SIG-M5 (cell line): Measurements from ENCODE around the gene MOV10.
"Not testable (repeated sequence)": the region's sequence is repeated elsewhere in the genome, so short reads cannot be mapped to it uniquely, and the experiment has no call there.

Experiments
- DNase-seq: peaks from one replicate; lab custom pipeline; 2025; lab: John Stamatoyannopoulos, UW

MOV10 gene

GRCh38 chr1:112674440-112674985 is at the start of gene MOV10:
TSS of gene MOV10 (plus strand) at chr1:112674659. CDS start at chr1:112674913, 254 bp downstream.
- no peak for DNase-seq

- DNase-seq = no peak
Measured at GRCh38 chr1:112625696-112626095, 48.8 kb upstream of the MOV10 start.

- DNase-seq = no peak
Measured at GRCh38 chr1:112626193-112626592, 48.3 kb upstream of the MOV10 start.

DNA sequence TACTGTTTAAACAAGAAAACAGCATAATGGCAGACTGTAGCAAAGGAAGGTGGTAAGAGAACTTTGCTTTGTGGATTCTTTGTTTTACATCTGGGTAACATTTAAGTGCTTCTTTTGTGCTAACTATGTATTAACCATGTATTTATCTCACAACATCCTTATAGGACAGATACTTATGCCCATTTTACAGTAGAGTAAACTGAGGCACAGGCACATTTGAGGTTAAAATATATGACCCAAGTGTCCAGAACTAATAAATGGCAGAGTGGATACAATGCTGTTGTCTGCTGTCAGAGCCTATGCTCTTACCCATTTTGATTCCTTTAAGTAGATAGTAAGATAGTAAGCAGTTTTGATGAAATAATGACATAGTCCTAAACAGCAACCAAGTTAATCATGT is 47.6 kb upstream of the MOV10 start:
- DNase-seq = no peak

DNA sequence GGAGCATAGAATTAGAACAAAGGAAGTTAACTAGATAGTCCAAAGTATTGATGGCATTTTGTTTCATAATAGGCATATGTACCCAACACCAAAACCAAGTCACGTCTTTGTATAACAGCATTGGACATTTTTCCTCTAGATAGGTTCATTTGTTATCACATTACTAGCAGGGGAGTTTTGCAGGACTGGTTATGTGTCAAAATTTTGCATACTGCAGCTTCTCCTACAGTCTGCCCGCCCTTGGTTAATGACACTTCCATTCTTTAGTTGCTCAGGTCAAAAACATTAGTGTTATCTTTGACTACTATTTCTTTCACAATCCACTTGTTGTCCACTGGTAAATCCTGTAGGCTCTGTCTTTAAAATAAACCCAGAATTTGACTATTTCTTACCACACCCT is 45.9 kb upstream of the MOV10 start:
- no peak for DNase-seq

- DNase-seq = no peak
Measured at GRCh38 chr1:112629256-112629655, 45.2 kb upstream of the MOV10 start.

DNA sequence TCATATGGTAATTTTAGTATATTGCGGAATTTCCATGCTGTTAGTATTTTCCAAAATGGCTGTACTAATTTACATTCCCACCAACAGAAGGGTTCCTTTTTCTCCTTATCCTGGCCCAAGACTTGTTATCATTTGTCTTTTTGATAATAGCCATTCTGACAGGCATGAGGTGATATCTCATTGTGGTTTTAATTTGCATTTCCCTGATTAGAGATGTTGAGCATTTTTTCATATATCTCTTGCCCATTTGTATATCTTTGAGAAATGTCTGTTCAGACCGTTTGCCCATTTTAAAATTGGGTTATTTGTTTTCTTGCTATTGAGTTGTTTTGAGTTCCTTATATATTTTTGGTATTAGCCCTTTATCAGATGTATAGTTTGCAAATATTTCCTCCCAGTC is 40.8 kb upstream of the MOV10 start:
- no peak for DNase-seq

GRCh38 chr1:112634367-112634766 is 40.1 kb upstream of the MOV10 start:
- DNase-seq = no peak

- DNase-seq = no peak
Measured at GRCh38 chr1:112636056-112636455, 38.4 kb upstream of the MOV10 start.

DNA sequence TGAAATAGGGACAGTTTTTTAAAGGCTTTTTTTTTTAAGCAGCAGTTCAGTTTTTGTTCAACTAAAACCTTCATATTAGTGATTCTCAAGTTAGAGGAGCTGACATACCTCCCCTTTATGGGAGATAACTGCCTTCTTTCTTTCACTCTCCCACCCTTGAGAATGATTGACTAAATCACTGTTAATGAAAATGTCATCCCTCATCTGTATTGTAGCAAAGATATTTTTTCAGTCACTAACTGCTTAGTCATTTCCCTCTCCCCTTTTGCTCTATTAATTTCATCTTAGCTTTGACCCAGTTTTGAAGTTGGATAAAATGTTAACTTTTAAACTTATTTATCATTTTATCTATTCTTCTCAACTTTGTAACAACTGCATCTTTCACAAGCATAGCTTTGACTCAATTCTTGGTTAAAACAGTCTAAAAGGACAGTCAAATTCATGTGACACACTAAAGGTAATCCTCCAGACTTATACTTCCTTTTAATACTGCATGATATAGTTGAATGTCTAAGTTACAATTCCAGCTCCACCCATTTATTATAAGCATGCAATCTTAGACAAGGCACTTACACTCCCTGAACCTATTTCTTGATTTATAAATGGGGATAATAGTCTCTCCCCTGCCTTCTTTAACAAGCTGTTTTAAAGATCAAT is 37.7 kb upstream of the MOV10 start:
- no peak for DNase-seq

- no peak for DNase-seq
Measured at GRCh38 chr1:112637254-112638109, 37.0 kb upstream of the MOV10 start.

- DNase-seq = no peak
Measured at GRCh38 chr1:112638110-112638428, 36.4 kb upstream of the MOV10 start.

GRCh38 chr1:112640437-112640836 is 34.0 kb upstream of the MOV10 start:
- DNase-seq = not testable (repeated sequence)

DNA sequence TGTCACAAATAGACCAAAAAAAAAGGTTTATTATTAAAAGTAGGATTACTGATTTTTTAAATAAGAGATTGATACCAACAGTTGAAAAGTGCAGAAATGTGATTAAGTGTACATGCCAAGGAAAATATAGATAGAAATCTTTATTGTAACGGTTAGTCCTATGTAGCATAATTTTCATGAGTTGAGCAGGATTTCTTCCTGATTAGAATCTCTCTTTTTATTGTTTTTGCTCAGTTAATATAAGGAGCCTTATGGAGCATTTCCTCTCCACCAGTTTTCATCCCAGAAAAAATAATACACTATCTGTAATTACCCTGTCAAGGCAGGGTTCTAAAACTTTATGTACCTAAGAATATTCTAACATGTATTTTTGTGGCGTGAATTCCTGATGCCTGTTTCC is 31.4 kb upstream of the MOV10 start:
- DNase-seq = no peak

DNA sequence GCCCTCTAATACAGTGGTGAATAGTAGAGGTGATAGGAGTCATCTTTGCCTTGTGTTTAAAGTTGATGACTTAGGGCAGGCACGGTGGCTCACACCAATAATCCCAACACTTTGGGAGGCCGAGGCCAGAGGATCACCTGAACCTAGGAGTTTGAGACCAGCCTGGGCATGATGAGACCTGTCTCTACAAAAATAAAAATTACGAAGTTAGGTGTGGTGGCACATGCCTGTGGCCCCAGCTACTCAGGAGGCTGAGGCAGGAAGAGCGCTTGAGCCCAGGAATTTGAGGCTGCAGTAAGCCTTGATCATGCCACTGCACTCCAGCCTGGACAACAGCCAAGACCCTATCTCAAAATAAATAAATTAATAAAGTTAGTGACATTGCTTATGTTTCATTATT is 28.2 kb upstream of the MOV10 start:
- no peak for DNase-seq

- no peak for DNase-seq
Measured at GRCh38 chr1:112651205-112651604, 23.3 kb upstream of the MOV10 start.

- no peak for DNase-seq
Measured at GRCh38 chr1:112665857-112666256, 8.6 kb upstream of the MOV10 start.

DNA sequence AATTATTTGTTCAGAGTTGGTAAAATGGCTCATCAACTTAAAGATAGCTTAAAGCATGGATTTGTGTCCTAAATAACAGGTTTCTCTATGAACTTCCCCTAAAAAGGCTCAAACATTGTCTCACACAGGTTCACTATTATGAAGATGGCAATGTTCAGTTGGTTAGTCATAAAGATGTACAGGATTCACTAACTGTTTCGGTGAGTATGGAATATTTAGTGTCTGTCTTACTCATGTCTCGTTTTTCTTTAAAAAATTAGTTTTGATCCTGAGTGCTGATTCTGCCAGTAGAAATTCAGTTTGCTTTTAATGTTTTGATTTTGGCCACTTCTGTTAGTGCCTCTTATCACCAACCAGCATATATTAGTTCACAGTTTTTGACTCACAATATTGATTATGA is 7.5 kb upstream of the MOV10 start:
- no peak for DNase-seq

GRCh38 chr1:112672009-112672408 is 2.5 kb upstream of the MOV10 start:
- DNase-seq = no peak

DNA sequence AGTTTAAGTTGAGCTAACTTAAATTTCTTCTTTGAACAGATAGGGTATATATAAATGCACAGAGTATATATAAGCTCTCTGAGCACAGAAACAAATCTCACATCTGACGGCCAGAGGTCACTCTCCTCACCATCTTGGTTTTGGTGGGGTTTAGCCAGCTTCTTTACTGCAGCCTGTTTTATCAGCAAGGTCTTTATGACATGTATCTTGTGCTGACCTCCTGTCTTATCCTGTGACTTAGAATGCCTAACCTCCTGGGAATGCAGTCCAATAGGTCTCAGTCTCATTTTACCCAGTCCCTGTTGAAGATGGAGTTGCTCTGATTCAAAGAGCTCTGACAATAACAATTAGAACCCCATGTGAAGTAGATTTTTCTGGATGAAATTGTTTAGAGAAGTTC is 1.6 kb upstream of the MOV10 start:
- no peak for DNase-seq

GRCh38 chr1:112673592-112674439 is 643 bp upstream of the MOV10 start:
- no peak for DNase-seq

- no peak for DNase-seq
Measured at GRCh38 chr1:112674986-112675727, 698 bp downstream of the MOV10 start.
